Fibroblast of skin of abdomen (primary cell): ENCODE measurements around the gene ABCC4. TPM values are rescaled to one million over a fixed set of nuclear protein-coding genes. Genes with fewer than 3 reads are reported as not detected.

ENCODE experiments used
- DNase-seq: peaks from one replicate; pipeline ENCODE4 v3.0.0-alpha.2; 2013
- polyA plus RNA-seq, 2 experiments: library from polyadenylated mRNA; unstranded; fragments of 120-200 nt; gene quantifications; one replicate each; pipeline ENCODE4 v1.2.1, GENCODE V29; 2013; ENCODE audit not compliant: insufficient read length in 2 of 2

ABCC4 gene
- polyA plus RNA-seq (2013, experiment 1 of 2; ENCODE audit: insufficient read length): 20.8 TPM
- 20.4 TPM for polyA plus RNA-seq (2013, experiment 2 of 2; ENCODE audit: insufficient read length)

GRCh38 chr13:95301183-95301967 is at the start of gene ABCC4:
ABCC4 (minus strand) TSS chr13:95301451; CDS start chr13:95301314, 137 bp downstream.
- peak; percentile 78 for DNase-seq

GRCh38 chr13:95349267-95349666 is 48.0 kb upstream of the ABCC4 start:
- DNase-seq: no peak

GRCh38 chr13:95343944-95344343 is 42.7 kb upstream of the ABCC4 start:
- DNase-seq: no peak

GRCh38 chr13:95341441-95341840 is 40.2 kb upstream of the ABCC4 start:
- DNase-seq: no peak

- no peak for DNase-seq
Observed at GRCh38 chr13:95338905-95339304, 37.7 kb upstream of the ABCC4 start.

- DNase-seq: no peak
Observed at GRCh38 chr13:95337597-95337996, 36.3 kb upstream of the ABCC4 start.

GRCh38 chr13:95335667-95336066 is 34.4 kb upstream of the ABCC4 start:
- no peak for DNase-seq

- DNase-seq: no peak
Observed at GRCh38 chr13:95328386-95328785, 27.1 kb upstream of the ABCC4 start.

- no peak for DNase-seq
Observed at GRCh38 chr13:95327190-95327589, 25.9 kb upstream of the ABCC4 start.

- no peak for DNase-seq
Observed at GRCh38 chr13:95326695-95327094, 25.4 kb upstream of the ABCC4 start.

- DNase-seq: no peak
Observed at GRCh38 chr13:95325485-95325884, 24.2 kb upstream of the ABCC4 start.

- no peak for DNase-seq
Observed at GRCh38 chr13:95323930-95324662, 22.8 kb upstream of the ABCC4 start.

GRCh38 chr13:95319551-95320274 is 18.5 kb upstream of the ABCC4 start:
- DNase-seq: no peak

- DNase-seq: no peak
Observed at GRCh38 chr13:95317039-95317989, 16.1 kb upstream of the ABCC4 start.

GRCh38 chr13:95315752-95316151 is 14.5 kb upstream of the ABCC4 start:
- no peak for DNase-seq

GRCh38 chr13:95307507-95307906 is 6.3 kb upstream of the ABCC4 start:
- no peak for DNase-seq

GRCh38 chr13:95304453-95304852 is 3.2 kb upstream of the ABCC4 start:
- no peak for DNase-seq

- no peak for DNase-seq
Observed at GRCh38 chr13:95301968-95302393, 730 bp upstream of the ABCC4 start.

GRCh38 chr13:95300625-95301182 is 547 bp downstream of the ABCC4 start:
- DNase-seq: peak; percentile 59

GRCh38 chr13:95298971-95299621 is 2.2 kb downstream of the ABCC4 start:
- peak; percentile 70 for DNase-seq
